Measurements from ENCODE around the gene NET1.

Gene NET1

DNA sequence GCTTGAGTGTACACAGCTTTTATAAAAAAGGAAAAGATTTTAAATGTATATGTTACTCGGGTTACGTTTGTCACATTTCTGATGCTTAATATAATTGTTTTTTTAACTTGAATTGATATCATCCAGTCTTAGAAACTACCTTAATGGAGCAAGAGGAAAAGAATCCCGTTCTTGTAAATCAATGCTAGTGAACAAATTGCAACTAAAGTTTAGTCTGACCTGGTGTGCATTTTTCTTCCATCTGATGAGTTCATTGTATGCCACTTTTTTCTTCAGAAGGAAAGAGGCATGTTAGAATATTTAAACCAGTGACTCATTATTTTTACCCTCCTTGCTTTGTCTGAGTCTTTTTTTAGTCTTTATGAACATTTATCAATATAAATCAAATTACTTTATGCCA, 34.7 kb downstream of the NET1 start:
- POLR2A ChIA-PET, result no interaction called here
- TF ChIP-seq CTCF (IDR thresholded peaks at IDR 0.05; ENCODE audit: control extremely low read depth, extremely low read depth, low read depth, missing control alignments), result no peak
- CTCF ChIA-PET, result interaction anchor here (1.1 to 10.7 kb wide), 8 partner anchors 12 to 639 kb away, joined by 3 to 145 read pairs (median 4); no protein-coding TSS in a partner anchor
- DNase-seq (ENCODE audit: extremely low spot score), result no peak

DNA sequence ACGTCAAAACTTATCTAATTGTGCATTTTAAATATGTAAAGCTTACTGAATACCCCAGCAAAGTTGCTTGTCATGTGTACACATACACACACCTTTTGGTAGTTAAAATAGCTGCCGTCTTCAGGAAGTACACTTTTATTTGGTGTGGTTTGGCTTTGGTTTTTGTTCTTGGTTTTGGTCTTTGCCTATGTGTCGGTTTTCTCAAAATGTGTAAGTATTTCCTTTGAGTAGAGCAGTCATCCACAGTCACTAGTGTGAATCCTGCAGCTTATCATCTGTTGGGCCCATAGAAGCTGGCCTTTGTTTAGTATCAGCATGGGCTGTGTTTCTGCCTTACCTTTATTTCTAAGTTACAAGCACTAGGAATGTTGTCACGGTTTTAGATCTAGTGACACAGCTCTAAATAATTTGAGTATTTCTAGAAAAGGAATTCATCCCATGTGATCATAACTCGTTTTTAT, 35.3 kb downstream of the NET1 start:
- DNase-seq (ENCODE audit: extremely low spot score), result no peak
- ChIA-PET CTCF (interaction anchor here (0.7 to 10.7 kb wide), 8 partner anchors 12 to 639 kb away, joined by 3 to 145 read pairs (median 4); no protein-coding TSS in a partner anchor), POLR2A (no interaction called here)
- TF ChIP-seq CTCF (IDR thresholded peaks at IDR 0.05; ENCODE audit: control extremely low read depth, extremely low read depth, low read depth, missing control alignments), result no peak

GRCh38 chr10:5448333-5449001, 36.1 kb downstream of the NET1 start:
- no peak for DNase-seq (ENCODE audit: extremely low spot score)
- TF ChIP-seq CTCF (IDR thresholded peaks at IDR 0.05; ENCODE audit: control extremely low read depth, extremely low read depth, low read depth, missing control alignments), result no peak
- ChIA-PET POLR2A (no interaction called here), CTCF (interaction anchor here (1.3 to 10.7 kb wide), 4 partner anchors 13 to 175 kb away, joined by 4 to 145 read pairs (median 7); no protein-coding TSS in a partner anchor)

DNA sequence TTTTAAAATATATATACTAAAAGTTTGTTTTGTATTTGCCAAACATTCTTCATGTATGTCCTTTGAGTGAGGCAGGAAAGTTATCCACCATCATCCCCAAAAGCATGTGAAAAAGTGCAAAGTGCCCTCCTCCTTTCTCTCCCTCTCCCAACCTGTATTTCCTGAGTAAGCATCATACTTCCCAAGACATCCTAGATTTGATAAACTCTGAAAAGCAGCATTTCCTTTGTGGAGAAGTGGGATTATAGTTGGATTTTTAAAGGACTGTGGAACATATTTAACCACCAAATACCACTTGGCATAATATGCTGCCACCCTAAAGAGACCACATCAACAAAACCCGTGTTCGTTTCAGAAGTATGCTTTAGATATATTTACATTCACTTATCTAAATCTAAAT, 36.9 kb downstream of the NET1 start:
- ChIA-PET POLR2A (no interaction called here), CTCF (no interaction called here)
- no peak for DNase-seq (ENCODE audit: extremely low spot score)
- TF ChIP-seq CTCF (IDR thresholded peaks at IDR 0.05; ENCODE audit: control extremely low read depth, extremely low read depth, low read depth, missing control alignments), result no peak

- POLR2A ChIA-PET, result no interaction called here
Measured at GRCh38 chr10:5449823-5450222, 37.5 kb downstream of the NET1 start.

More at GRCh38 chr10:5449823-5450222, 37.5 kb downstream of the NET1 start:
- TF ChIP-seq CTCF (IDR thresholded peaks at IDR 0.05; ENCODE audit: control extremely low read depth, extremely low read depth, low read depth, missing control alignments), result no peak
- CTCF ChIA-PET, result no interaction called here
- no peak for DNase-seq (ENCODE audit: extremely low spot score)
